NCI-H1105 treated with DMSO at 0.1 percent for 48 hours (cell line): ENCODE measurements around the gene RFNG.

Experiments used
- DNase-seq: peaks from one replicate; lab custom pipeline; 2025; lab: John Stamatoyannopoulos, UW

Gene RFNG

GRCh38 chr17:82025401-82026107 is 26.1 kb downstream of the RFNG start:
- no peak for DNase-seq

- no peak for DNase-seq
These were observed 26.8 kb downstream of the RFNG start for GRCh38 chr17:82024859-82025258.

- peak; percentile 16 for DNase-seq
These were observed 28.0 kb downstream of the RFNG start for GRCh38 chr17:82023447-82024241.

- peak; percentile 98 for DNase-seq
These were observed 28.6 kb downstream of the RFNG start, which contains the start of gene LRRC45 for GRCh38 chr17:82022981-82023446. Gene LRRC45 (plus strand): TSS chr17:82023305. CDS start chr17:82023644, 339 bp downstream.

- DNase-seq, result no peak
These were observed 29.2 kb downstream of the RFNG start, which contains the start of gene CENPX for GRCh38 chr17:82022310-82022980. Gene CENPX (minus strand): TSS chr17:82022878. CDS start chr17:82022861, 17 bp downstream.

GRCh38 chr17:82021900-82022309 is 29.7 kb downstream of the RFNG start:
- DNase-seq, result no peak

GRCh38 chr17:82021107-82021899 is 30.3 kb downstream of the RFNG start:
- peak; percentile 17 for DNase-seq

GRCh38 chr17:82020572-82021106 is 31.0 kb downstream of the RFNG start:
- DNase-seq, result no peak

GRCh38 chr17:82019690-82020571 is 31.7 kb downstream of the RFNG start:
- DNase-seq, result peak; percentile 21

- no peak for DNase-seq
These were observed 32.5 kb downstream of the RFNG start for GRCh38 chr17:82018989-82019689.

GRCh38 chr17:82018152-82018988 is 33.2 kb downstream of the RFNG start:
- no peak for DNase-seq

GRCh38 chr17:82017612-82018151 is 33.9 kb downstream of the RFNG start:
- no peak for DNase-seq

- no peak for DNase-seq
These were observed 34.6 kb downstream of the RFNG start for GRCh38 chr17:82016875-82017459.

- DNase-seq, result no peak
These were observed 35.3 kb downstream of the RFNG start for GRCh38 chr17:82016061-82016874.

GRCh38 chr17:82015311-82015971 is 36.2 kb downstream of the RFNG start:
- no peak for DNase-seq

- no peak for DNase-seq
These were observed 36.7 kb downstream of the RFNG start for GRCh38 chr17:82014971-82015310.

- DNase-seq, result no peak
These were observed 37.2 kb downstream of the RFNG start for GRCh38 chr17:82014432-82014831.
